ENCODE data around the gene SIGLEC5. TPM values are rescaled to one million over a fixed set of nuclear protein-coding genes. Genes with fewer than 3 reads are reported as not detected.

SIGLEC5 gene
- total RNA-seq, 4 donors from 2014 or later, result 0.41 to 6.8 (median 0.85) TPM; not detected in 1

- peak; percentile 97 to 98 for DNase-seq
- intact Hi-C loops (cut with DNase I; ENCODE audit: low total_unique reads), result no loop called here
- Histone ChIP-seq H3K27ac (peak within 1 kb of the TSS; percentile 51 to 63), H3K27me3 (no peaks in the 10 kb centered on the region), H3K9me3 (no peaks in the 10 kb centered on the region), H3K36me3 (no peaks in the 10 kb centered on the region), H3K4me1 (peaks cover 0 to 6% of the 10 kb centered on the region in 2 donors), H3K4me3 (peak within 1 kb of the TSS; percentile 69 to 73)
- peak in 1 of 2 donors; percentile 9 for TF ChIP-seq POLR2A (IDR thresholded peaks at IDR 0.05)
- peak in 1 of 4 experiments; percentile 22 for TF ChIP-seq CTCF (IDR thresholded peaks at IDR 0.05)
These were observed 59.1 kb downstream of the SIGLEC5 start, which contains the start of gene ZNF175 for GRCh38 chr19:51570962-51571575. ZNF175 (plus strand) TSS chr19:51571283; CDS start chr19:51573330, 2,047 bp downstream.

GRCh38 chr19:51568456-51568855 lies 61.7 kb downstream of the SIGLEC5 start:
- TF ChIP-seq CTCF (IDR thresholded peaks at IDR 0.05), result no peak
- no peak for TF ChIP-seq POLR2A (IDR thresholded peaks at IDR 0.05)
- Histone ChIP-seq H3K36me3 (no peaks in the 10 kb centered on the region), H3K9me3 (no peaks in the 10 kb centered on the region), H3K27ac (no peak overlapping the region), H3K27me3 (no peaks in the 10 kb centered on the region), H3K4me1 (peaks cover 0 to 6% of the 10 kb centered on the region in 2 donors), H3K4me3 (no peak overlapping the region)
- intact Hi-C loops (cut with DNase I; ENCODE audit: low total_unique reads), result no loop called here
- no peak for DNase-seq

DNA sequence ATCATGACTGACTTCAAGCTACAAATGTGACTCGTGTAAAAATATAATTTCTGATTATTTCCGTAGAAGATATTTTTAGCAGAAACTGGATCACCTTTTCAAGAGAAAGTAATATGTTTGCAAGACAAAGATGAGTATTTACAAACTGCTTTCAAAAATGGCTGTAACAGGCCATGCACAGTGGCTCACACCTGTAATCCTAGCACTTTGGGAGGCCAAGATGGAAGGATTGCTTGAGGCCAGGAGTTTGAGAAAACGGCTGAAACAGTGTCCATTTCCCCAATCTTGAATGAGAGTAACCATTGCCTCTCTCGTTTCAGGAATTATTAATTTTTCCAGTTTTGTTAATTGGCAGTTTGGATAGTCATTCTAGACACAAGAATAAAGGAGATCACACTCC lies 62.6 kb downstream of the SIGLEC5 start:
- DNase-seq, result no peak
- Histone ChIP-seq H3K4me3 (no peak overlapping the region), H3K27me3 (no peaks in the 10 kb centered on the region), H3K9me3 (no peaks in the 10 kb centered on the region), H3K27ac (no peak overlapping the region), H3K36me3 (no peaks in the 10 kb centered on the region), H3K4me1 (peaks cover 0 to 3% of the 10 kb centered on the region in 2 donors)
- intact Hi-C loops (cut with DNase I; ENCODE audit: low total_unique reads), result no loop called here
- TF ChIP-seq POLR2A (IDR thresholded peaks at IDR 0.05), result no peak
- TF ChIP-seq CTCF (IDR thresholded peaks at IDR 0.05), result no peak

- TF ChIP-seq POLR2A (IDR thresholded peaks at IDR 0.05) (no peak), CTCF (IDR thresholded peaks at IDR 0.05) (no peak)
- Histone ChIP-seq H3K4me1 (no peaks in the 10 kb centered on the region), H3K4me3 (no peak overlapping the region), H3K9me3 (no peaks in the 10 kb centered on the region), H3K27ac (no peak overlapping the region), H3K36me3 (no peaks in the 10 kb centered on the region), H3K27me3 (no peaks in the 10 kb centered on the region)
- DNase-seq, result no peak
- intact Hi-C loops (cut with DNase I; ENCODE audit: low total_unique reads), result no loop called here
These were observed 63.6 kb downstream of the SIGLEC5 start for GRCh38 chr19:51566489-51567100.

DNA sequence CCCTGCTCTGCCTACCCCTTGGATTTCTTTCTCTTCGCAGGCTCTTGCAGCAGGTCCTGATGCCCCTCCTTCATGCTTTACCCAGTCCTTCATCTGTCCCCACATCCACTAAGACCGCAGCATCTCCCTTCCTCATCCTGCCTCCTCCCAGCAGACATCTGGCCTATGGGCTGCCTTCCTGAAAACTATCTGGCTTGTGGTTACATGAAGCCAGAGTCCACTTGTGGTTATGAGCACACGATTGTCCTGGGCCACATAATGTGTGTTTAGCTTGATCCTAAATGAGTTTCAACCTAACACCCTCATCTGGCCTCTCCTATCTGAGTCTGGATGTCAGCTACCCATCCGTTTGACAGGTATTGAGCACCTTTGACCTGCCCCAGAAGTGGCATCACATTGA lies 64.6 kb downstream of the SIGLEC5 start:
- intact Hi-C loops (cut with DNase I; ENCODE audit: low total_unique reads), result no loop called here
- TF ChIP-seq CTCF (IDR thresholded peaks at IDR 0.05), result no peak
- no peak for TF ChIP-seq POLR2A (IDR thresholded peaks at IDR 0.05)
- Histone ChIP-seq H3K4me1 (no peaks in the 10 kb centered on the region), H3K27ac (no peak overlapping the region), H3K36me3 (no peaks in the 10 kb centered on the region), H3K27me3 (no peaks in the 10 kb centered on the region), H3K4me3 (no peak overlapping the region), H3K9me3 (no peaks in the 10 kb centered on the region)
- no peak for DNase-seq

Measured in uterus (tissue), 4 donors.